Activated CD4-positive, alpha-beta memory T cell treated with anti-CD3 and anti-CD28 coated beads for 36 hours (primary cell): ENCODE measurements around the gene SCARB1. TPM values are rescaled to one million over a fixed set of nuclear protein-coding genes. Genes with fewer than 3 reads are reported as not detected.

Experiments used
- CTCF ChIA-PET: fragments of 350-600 bp; sonication (Branson Sonifier 250); formaldehyde crosslinking; loops from one replicate; lab custom pipeline; 2021; ENCODE audit warnings: antibody characterized with exemption, inconsistent platforms; lab: Charles Lee
- POLR2A ChIA-PET: fragments of 350-600 bp; sonication (Branson Sonifier 250); formaldehyde crosslinking; loops from one replicate; lab custom pipeline; 2021; ENCODE audit warnings: antibody characterized with exemption; lab: Charles Lee
- DNase-seq: peaks from one replicate; pipeline ENCODE4 v3.0.0-alpha.2; 2020
- H3K27ac Mint-ChIP-seq: one replicate; pipeline ENCODE4 v1.8.0; 2021; ENCODE audit warnings: mixed read lengths
- H3K27me3 Mint-ChIP-seq: one replicate; pipeline ENCODE4 v1.8.0; 2021; ENCODE audit warnings: mixed read lengths
- H3K36me3 Mint-ChIP-seq: one replicate; pipeline ENCODE4 v1.8.0; 2021; ENCODE audit warnings: mixed read lengths
- H3K4me1 Mint-ChIP-seq: one replicate; pipeline ENCODE4 v1.8.0; 2021; ENCODE audit warnings: low read depth, mixed read lengths
- H3K4me3 Mint-ChIP-seq: one replicate; pipeline ENCODE4 v1.8.0; 2021; ENCODE audit warnings: mild to moderate bottlenecking, mixed read lengths
- H3K9me3 Mint-ChIP-seq: one replicate; pipeline ENCODE4 v1.8.0; 2021; ENCODE audit warnings: mixed read lengths
- intact Hi-C: fragments of 100-400 bp; cut with micrococcal nuclease; formaldehyde crosslinking; loops from one replicate; pipeline ENCODE4 v1.15.1; 2023
- total RNA-seq, 2 experiments: library from RNA; stranded (reverse); gene quantifications; one replicate each; pipeline ENCODE4 v1.2.3, GENCODE V29; 2021

Gene SCARB1
- total RNA-seq, 2 experiments from 2014 or later: 11.4 to 12.8 TPM

DNA sequence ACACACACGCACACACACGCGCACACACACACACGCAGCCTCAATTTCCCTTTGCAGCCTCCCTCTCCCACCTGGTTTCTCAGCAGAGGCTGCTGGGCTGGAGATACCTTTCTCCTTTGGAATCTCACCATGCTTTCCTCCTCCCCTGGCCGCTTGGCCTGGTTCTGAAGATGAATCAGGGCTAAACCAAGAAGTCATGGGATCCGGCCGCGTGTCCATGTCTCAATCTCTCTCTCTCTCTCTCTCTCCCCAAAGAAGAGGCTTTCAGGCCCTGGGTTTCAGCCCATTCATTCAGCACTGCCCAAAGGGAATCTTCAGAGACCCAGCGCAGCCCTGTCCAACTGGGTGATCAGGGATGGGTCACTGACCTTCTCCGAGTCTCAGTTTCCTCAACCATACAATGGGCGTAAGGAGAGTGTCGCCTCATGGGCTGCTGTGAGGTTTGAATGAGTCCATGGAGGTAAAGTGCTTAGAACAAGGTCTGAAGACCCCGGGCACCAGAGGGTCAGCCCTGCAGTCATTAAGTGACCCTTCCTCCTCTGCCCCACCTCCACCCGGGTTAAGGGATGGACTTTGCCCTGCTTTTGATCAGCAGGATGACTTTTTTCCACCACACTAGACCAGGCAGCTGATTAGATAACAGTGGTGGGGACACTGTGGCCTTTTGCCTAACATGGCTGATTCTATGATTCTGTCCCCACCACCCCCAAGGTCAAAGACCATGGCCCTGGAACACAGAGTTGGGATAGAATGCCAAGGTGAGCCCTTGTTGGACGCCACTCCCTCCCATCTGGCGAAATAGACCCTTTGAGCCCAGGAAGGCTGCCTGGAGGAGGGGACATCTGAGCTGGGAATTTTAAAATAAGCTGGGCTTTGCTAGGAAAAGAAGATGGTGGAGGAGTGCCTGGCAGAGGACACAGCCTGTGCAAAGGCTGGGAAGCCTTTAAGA is 42.1 kb downstream of the SCARB1 start:
- Mint-ChIP-seq H3K36me3 (no peaks in the 10 kb centered on the region), H3K9me3 (no peaks in the 10 kb centered on the region), H3K27ac (no peak overlapping the region), H3K27me3 (no peaks in the 10 kb centered on the region), H3K4me1 (no peaks in the 10 kb centered on the region), H3K4me3 (no peak overlapping the region)
- CTCF ChIA-PET: no interaction called here
- POLR2A ChIA-PET: no interaction called here
- intact Hi-C loops: no loop called here
- no peak for DNase-seq

DNA sequence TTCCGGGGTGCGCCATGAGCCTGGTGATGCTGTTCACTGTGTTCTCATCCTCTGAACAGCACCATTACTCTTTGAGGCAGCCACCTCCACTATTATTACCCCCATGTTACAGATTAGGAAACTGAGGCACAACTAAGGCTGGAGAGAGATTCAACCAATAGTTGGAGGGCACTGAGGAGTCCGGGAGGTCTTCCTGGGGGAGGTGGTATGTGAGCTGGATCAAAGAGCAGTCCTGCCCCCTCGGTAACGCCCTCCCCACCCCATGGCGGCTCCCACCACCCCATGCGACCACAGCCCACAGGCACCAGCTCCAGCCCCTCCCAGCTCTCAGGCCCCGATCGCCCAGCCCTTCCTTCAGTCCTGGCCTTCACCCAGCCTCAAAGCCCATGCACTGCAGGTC is 43.5 kb downstream of the SCARB1 start:
- no peaks in the 10 kb centered on the region for H3K4me1 Mint-ChIP-seq
- DNase-seq: no peak
- ChIA-PET POLR2A (no interaction called here), CTCF (no interaction called here)
- H3K36me3 Mint-ChIP-seq: no peaks in the 10 kb centered on the region
- no peak overlapping the region for H3K27ac Mint-ChIP-seq
- intact Hi-C loops: no loop called here
- no peaks in the 10 kb centered on the region for H3K9me3 Mint-ChIP-seq
- H3K4me3 Mint-ChIP-seq: no peak overlapping the region
- H3K27me3 Mint-ChIP-seq: no peaks in the 10 kb centered on the region

DNA sequence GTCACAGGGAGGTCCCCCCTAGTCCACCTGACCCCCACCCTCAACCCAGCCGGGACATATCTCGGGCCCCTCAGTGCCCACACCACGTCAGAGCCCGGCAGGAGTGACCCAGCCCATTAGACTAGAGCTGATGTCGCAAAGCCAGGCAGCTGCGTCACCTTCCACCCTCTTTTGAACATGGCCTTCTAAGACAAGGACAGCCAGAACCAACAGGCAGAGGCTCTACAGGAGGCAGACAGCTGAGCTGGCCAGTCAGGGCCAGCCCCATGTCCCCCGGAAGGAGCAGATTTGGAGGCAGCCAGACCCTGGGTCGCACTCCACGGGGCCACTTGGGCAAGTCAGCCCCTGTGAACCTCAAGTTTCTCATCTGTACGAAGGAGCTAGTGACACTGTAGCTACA is 44.1 kb downstream of the SCARB1 start:
- DNase-seq: no peak
- POLR2A ChIA-PET: no interaction called here
- CTCF ChIA-PET: no interaction called here
- H3K9me3 Mint-ChIP-seq: no peaks in the 10 kb centered on the region
- H3K27me3 Mint-ChIP-seq: no peaks in the 10 kb centered on the region
- H3K4me1 Mint-ChIP-seq: no peaks in the 10 kb centered on the region
- no peak overlapping the region for H3K27ac Mint-ChIP-seq
- H3K36me3 Mint-ChIP-seq: no peaks in the 10 kb centered on the region
- H3K4me3 Mint-ChIP-seq: no peak overlapping the region
- intact Hi-C loops: no loop called here

DNA sequence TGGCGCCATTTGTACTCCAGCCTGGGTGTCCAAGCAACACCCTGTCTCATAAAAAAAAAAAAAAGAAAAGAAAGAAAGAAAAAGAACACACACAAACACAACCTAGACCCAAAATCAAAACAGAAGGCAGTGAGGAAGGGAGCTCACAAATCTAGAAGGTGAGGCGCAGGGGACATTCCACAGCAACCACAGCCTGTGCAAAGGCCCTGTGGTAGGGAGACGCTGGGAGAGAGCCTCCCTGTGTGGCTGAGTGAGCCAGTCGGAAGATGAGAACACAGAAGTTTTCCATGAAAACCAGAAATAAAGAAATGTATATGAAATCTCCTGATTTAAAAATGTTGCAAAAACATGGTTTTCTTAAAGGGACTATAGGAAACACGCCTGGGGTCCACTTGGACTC is 44.6 kb downstream of the SCARB1 start:
- no peak overlapping the region for H3K27ac Mint-ChIP-seq
- DNase-seq: no peak
- no peak overlapping the region for H3K4me3 Mint-ChIP-seq
- no peaks in the 10 kb centered on the region for H3K9me3 Mint-ChIP-seq
- intact Hi-C loops: no loop called here
- H3K27me3 Mint-ChIP-seq: no peaks in the 10 kb centered on the region
- H3K4me1 Mint-ChIP-seq: no peaks in the 10 kb centered on the region
- ChIA-PET CTCF (no interaction called here), POLR2A (no interaction called here)
- H3K36me3 Mint-ChIP-seq: no peaks in the 10 kb centered on the region

DNA sequence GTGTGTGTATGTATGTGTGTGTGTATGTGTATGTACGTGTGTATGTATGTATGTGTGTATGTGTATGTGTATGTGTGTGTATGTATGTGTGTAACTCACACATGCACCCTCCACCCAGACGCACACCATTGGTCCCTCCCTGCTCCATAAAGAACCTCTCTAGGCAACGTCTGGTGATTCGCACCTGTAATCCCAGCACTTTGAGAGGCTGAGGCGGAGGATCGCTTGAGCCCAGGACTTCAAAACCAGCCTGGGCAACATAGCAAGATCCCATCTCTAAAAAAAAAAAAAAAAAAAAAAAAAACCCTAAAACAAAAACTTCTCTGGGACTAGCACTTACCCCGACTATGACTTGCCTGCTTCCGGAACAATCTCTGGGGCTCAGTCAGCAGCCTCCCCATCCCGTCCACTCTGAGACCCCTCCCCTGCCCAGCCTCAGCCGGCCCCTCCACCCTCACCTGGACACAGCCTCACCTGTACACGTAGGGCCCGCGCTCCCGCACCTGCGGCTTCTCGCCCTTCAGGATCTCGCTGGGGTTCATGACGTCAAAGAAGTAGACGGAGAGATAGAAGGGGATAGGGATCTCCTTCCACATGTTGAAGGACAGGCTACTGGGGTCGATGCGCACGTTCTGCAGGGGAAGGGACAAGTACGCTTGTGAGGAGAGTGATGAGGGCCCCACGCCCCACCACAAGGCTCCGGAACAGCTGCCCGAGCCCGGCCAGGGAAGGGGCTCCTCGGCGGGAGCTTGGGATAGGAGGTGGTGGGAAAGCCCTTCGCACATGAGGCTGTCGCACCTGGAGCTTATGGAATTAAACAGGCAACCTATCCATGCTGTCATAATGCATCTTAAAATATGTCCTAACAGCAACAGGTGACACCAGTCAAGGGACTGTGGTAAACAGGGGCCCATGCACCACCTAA is 46.3 kb downstream of the SCARB1 start:
- ChIA-PET CTCF (no interaction called here), POLR2A (no interaction called here)
- no peaks in the 10 kb centered on the region for H3K9me3 Mint-ChIP-seq
- no peaks in the 10 kb centered on the region for H3K4me1 Mint-ChIP-seq
- no peaks in the 10 kb centered on the region for H3K27me3 Mint-ChIP-seq
- H3K27ac Mint-ChIP-seq: no peak overlapping the region
- DNase-seq: no peak
- H3K4me3 Mint-ChIP-seq: no peak overlapping the region
- H3K36me3 Mint-ChIP-seq: peaks cover 4% of the 10 kb centered on the region
- intact Hi-C loops: no loop called here

DNA sequence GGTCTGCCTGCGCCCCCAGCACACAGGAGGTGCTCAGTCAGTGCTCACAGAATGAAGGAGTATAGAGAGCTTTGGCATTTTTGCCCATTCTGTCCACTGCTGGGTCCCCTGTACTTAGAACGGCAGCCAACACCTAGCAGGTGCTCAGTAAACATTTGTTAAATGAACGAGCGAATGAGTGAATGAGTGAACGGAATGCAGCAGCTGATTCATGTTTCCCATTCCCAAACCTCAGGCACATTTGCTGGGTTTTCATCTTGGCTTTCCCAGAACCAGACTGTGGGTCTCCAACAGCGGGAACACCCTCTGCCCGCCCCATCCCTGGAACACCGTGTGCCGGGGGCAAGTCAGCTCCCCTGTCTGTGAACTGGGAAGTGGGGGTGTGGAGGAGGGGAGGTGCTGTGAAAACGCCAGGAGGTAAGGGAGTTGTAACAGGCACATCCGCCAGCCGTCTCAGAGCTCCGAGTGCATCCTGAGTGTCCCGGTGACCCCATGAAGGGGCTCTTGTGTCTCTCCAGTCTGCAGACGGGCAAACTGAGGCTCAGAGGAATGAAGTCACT is 47.3 kb downstream of the SCARB1 start:
- ChIA-PET CTCF (interaction anchor here (0.6 kb wide), 1 partner anchor 26 kb away, joined by 3 read pairs; no protein-coding TSS in a partner anchor), POLR2A (no interaction called here)
- Mint-ChIP-seq H3K36me3 (peaks cover 4% of the 10 kb centered on the region), H3K27me3 (no peaks in the 10 kb centered on the region), H3K27ac (no peak overlapping the region), H3K4me1 (no peaks in the 10 kb centered on the region), H3K4me3 (no peak overlapping the region), H3K9me3 (no peaks in the 10 kb centered on the region)
- no peak for DNase-seq
- intact Hi-C loops: no loop called here

DNA sequence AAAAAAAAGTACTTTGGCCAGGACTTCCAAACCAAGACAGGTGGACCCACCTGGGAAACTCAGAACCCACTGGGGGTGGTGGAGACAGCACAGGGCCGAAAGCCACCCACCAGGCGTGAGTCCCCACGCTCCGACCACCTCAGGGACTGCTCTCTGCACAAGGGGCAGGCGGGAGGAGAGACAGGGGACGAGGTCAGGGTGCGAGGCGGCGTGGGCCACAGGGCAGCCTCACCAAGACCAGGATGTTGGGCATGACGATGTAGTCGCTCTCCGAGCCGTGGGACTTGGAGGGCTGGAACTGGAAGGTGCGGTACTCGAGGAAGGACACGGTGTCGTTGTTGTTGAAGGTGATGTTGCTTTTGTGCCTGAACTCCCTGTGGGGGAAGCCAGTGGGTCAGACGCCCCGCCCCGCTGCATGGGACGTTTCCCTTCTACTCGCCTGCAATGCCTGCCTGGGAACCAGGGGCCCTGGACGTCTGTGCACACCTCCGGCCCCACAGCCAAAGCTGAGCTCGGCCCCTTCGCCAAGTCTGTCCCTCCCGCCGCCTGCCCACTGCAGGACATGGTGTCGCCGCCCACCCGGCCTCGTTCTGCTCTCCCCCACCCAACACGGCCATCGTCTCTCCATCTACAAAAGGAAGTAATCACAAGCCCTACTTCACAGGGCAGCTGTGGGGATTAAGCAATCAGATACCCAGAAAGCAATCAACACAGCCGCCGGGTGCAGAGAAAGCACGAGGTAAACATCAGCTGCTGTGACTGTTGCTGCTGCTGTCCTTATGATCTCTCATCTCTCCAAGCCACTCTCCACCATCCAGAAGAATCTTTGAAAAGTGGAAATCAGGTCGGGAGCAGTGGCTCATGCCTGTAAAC is 48.7 kb downstream of the SCARB1 start:
- CTCF ChIA-PET: no interaction called here
- intact Hi-C loops: no loop called here
- no peaks in the 10 kb centered on the region for H3K27me3 Mint-ChIP-seq

GRCh38 chr12:124813782-124814181 is 49.9 kb downstream of the SCARB1 start:
- H3K36me3 Mint-ChIP-seq: peaks cover 4% of the 10 kb centered on the region
- DNase-seq: no peak
- ChIA-PET CTCF (no interaction called here), POLR2A (no interaction called here)
- no peaks in the 10 kb centered on the region for H3K27me3 Mint-ChIP-seq
- H3K27ac Mint-ChIP-seq: no peak overlapping the region
- H3K4me1 Mint-ChIP-seq: no peaks in the 10 kb centered on the region
- intact Hi-C loops: no loop called here
- H3K4me3 Mint-ChIP-seq: no peak overlapping the region
- no peaks in the 10 kb centered on the region for H3K9me3 Mint-ChIP-seq

More for the DNA sequence above, 48.7 kb downstream of the SCARB1 start:
- no peak overlapping the region for H3K4me3 Mint-ChIP-seq
- POLR2A ChIA-PET: no interaction called here
- H3K27ac Mint-ChIP-seq: no peak overlapping the region
- H3K36me3 Mint-ChIP-seq: peaks cover 4% of the 10 kb centered on the region
- H3K4me1 Mint-ChIP-seq: no peaks in the 10 kb centered on the region
- DNase-seq: no peak
- H3K9me3 Mint-ChIP-seq: no peaks in the 10 kb centered on the region

DNA sequence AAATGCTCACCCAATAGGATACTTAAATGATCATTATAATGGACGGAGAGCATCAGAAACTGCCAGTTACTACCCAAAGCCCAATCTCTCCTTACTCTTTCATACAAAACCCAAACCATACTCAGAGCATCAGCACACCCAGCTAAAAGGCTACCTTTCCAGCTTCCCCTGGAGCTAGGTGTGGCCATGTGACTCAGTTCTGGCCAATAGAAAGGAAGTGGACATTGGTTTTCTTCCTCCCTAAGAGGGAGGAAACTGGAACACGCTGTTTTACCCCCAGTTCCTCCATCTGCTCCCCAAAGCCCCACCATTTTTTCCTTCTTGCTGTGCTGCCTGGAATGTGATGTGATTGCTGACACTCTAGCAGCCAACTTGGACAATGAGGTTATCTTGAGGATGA is 50.7 kb downstream of the SCARB1 start:
- Mint-ChIP-seq H3K4me1 (no peaks in the 10 kb centered on the region), H3K27me3 (no peaks in the 10 kb centered on the region), H3K27ac (no peak overlapping the region), H3K36me3 (peaks cover 4% of the 10 kb centered on the region), H3K4me3 (no peak overlapping the region), H3K9me3 (no peaks in the 10 kb centered on the region)
- intact Hi-C loops: no loop called here
- ChIA-PET POLR2A (no interaction called here), CTCF (no interaction called here)
- DNase-seq: no peak

GRCh38 chr12:124812356-124812755 is 51.3 kb downstream of the SCARB1 start:
- POLR2A ChIA-PET: no interaction called here
- DNase-seq: no peak
- no peaks in the 10 kb centered on the region for H3K27me3 Mint-ChIP-seq
- no peak overlapping the region for H3K27ac Mint-ChIP-seq
- intact Hi-C loops: no loop called here
- H3K4me3 Mint-ChIP-seq: no peak overlapping the region
- peaks cover 4% of the 10 kb centered on the region for H3K36me3 Mint-ChIP-seq
- H3K4me1 Mint-ChIP-seq: no peaks in the 10 kb centered on the region
- H3K9me3 Mint-ChIP-seq: no peaks in the 10 kb centered on the region
- CTCF ChIA-PET: no interaction called here

DNA sequence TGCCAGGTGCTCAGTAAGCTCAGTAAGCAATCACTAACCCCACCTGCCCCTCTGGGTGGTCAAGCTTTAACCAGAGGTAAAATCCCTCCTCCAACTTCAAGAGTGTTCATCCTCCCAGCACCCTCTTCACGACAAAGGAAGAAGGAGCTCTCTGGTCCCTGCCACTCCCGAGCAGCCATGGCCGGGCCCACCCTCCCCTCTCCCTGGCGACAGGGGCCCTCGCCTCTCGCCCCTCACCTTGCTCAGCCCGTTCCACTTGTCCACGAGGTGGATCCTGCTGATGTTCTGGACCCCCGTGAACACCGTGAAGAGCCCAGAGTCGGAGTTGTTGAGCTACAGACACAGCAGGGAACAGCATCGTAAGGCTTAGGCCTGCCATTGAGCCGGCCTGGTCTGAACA is 52.0 kb downstream of the SCARB1 start:
- no peaks in the 10 kb centered on the region for H3K27me3 Mint-ChIP-seq
- intact Hi-C loops: no loop called here
- no peaks in the 10 kb centered on the region for H3K9me3 Mint-ChIP-seq
- no peaks in the 10 kb centered on the region for H3K4me1 Mint-ChIP-seq
- peaks cover 4% of the 10 kb centered on the region for H3K36me3 Mint-ChIP-seq
- no peak overlapping the region for H3K27ac Mint-ChIP-seq
- CTCF ChIA-PET: interaction anchor here (0.6 kb wide), 1 partner anchor 39 kb away, joined by 4 read pairs; no protein-coding TSS in a partner anchor
- POLR2A ChIA-PET: no interaction called here
- no peak overlapping the region for H3K4me3 Mint-ChIP-seq
- DNase-seq: no peak
